Stimulated activated CD4-positive, alpha-beta T cell treated with anti-CD3 and anti-CD28 coated beads, Interleukin-1b, Interleukin-23, amount 100 ng/mL, for 1 hour (primary cell): ENCODE results near the gene KDM8.

Experiments
- DNase-seq, 2 donors: peaks; one replicate each; pipeline ENCODE4 v3.0.0-alpha.2; 2020; ENCODE audit warnings: low read depth in 2 of 2

The KDM8 gene

DNA sequence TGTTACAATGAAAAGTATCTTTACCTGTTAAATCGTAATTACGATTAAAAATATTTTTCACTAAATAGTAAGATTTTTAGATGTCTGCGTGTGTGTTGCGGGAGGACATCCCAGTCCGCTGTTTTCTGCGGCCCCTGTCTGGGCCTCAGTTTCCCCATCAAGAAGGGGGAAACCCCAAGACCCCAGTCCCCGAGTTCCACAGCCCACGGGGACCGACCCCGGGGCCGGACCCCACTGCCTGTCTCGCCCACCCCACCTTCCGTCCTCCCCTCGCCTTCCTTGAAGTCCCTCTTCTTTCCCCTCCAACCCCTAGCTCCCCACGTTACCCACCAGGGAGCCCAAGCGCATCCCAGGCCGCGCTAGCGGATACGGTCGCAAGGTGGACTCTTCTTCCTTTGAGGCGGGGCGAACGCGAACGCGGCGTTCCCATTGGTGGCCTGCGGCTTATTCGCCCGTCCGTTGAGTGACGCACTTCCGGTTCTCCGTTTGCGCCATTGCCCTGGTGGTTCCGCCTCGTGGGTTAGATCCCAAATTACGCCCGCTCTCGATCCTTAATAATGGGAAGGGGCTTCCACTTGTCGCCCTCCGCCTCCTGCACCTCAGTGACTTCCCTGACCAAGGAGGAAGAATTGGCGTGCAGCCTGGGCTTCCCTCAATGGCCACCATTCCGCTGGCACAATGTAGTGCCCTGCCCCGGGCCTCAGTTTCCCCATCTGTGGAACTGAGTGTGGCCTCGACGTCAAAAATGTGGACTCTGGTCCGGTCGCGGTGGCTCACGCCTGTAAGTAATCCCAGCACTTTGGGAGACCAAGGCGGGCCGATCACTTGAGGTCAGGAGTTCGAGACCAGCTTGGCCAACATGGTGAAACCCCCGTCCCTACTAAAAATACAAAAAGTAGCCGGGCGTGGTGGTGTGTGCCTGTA lies 65.3 kb downstream of the KDM8 start, which contains the start of gene NSMCE1:
NSMCE1 (minus strand) TSS at position 397 of the 924 bp plus-strand sequence. CDS start 11,202 bp downstream, outside the sequence.
- DNase-seq, result peak; percentile 90 to 95

- no peak for DNase-seq
Observed at GRCh38 chr16:27269300-27270150, 66.2 kb downstream of the KDM8 start.

- no peak for DNase-seq
Observed at GRCh38 chr16:27270349-27270748, 67.0 kb downstream of the KDM8 start.
